Measurements from ENCODE around the gene OTUD3. TPM values are rescaled to one million over a fixed set of nuclear protein-coding genes. Genes with fewer than 3 reads are reported as not detected.
A peak's percentile ranks its signal among the peaks of the same experiment; 100 is the strongest.
"Not testable (repeated sequence)": the region's sequence is repeated elsewhere in the genome, so short reads cannot be mapped to it uniquely, and the experiment has no call there.

OTUD3 gene
- polyA plus RNA-seq (ENCODE audit: insufficient read length in 3 of 3) = 10 to 100 TPM; 13.7 to 33.7 (median 21.8) TPM
- long read RNA-seq, donor 1, full-length matches to known transcripts = 1 of 1 reads
- long read RNA-seq, donor 1, partial matches to known transcripts = 0 of 1 reads
- long read RNA-seq, donor 1, other reads (novel, unspliced or antisense) = 0 of 1 reads
- long read RNA-seq, donor 2 = 0 reads
- long read RNA-seq, donor 3 = 0 reads
- long read RNA-seq, donor 4, full-length matches to known transcripts = 2 of 2 reads
- long read RNA-seq, donor 4, partial matches to known transcripts = 0 of 2 reads
- long read RNA-seq, donor 4, other reads (novel, unspliced or antisense) = 0 of 2 reads
- long read RNA-seq, donor 5, full-length matches to known transcripts = 1 of 1 reads
- long read RNA-seq, donor 5, partial matches to known transcripts = 0 of 1 reads
- long read RNA-seq, donor 5, other reads (novel, unspliced or antisense) = 0 of 1 reads
- long read RNA-seq, donor 6, full-length matches to known transcripts = 1 of 1 reads
- long read RNA-seq, donor 6, partial matches to known transcripts = 0 of 1 reads
- long read RNA-seq, donor 6, other reads (novel, unspliced or antisense) = 0 of 1 reads
- long read RNA-seq, donor 7, full-length matches to known transcripts = 1 of 1 reads
- long read RNA-seq, donor 7, partial matches to known transcripts = 0 of 1 reads
- long read RNA-seq, donor 7, other reads (novel, unspliced or antisense) = 0 of 1 reads
- long read RNA-seq, donor 8 = 0 reads
- long read RNA-seq, donor 9 = 0 reads
- long read RNA-seq, donor 10 = 0 reads
- long read RNA-seq, donor 11, full-length matches to known transcripts = 2 of 2 reads
- long read RNA-seq, donor 11, partial matches to known transcripts = 0 of 2 reads
- long read RNA-seq, donor 11, other reads (novel, unspliced or antisense) = 0 of 2 reads
- long read RNA-seq, donor 12 = 0 reads
- long read RNA-seq, donor 13 = 0 reads
- long read RNA-seq, donor 14 = 0 reads
- long read RNA-seq, donor 15 = 0 reads
- long read RNA-seq, donor 16, full-length matches to known transcripts = 1 of 1 reads
- long read RNA-seq, donor 16, partial matches to known transcripts = 0 of 1 reads
- long read RNA-seq, donor 16, other reads (novel, unspliced or antisense) = 0 of 1 reads

- DNase-seq = peak; percentile 99
Measured at GRCh38 chr1:19882111-19883071, at the start of gene OTUD3. TSS of gene OTUD3 (plus strand) at chr1:19882395. CDS start at chr1:19882514, 119 bp downstream.

GRCh38 chr1:19835578-19835977 is 46.6 kb upstream of the OTUD3 start:
- no peak for DNase-seq

- DNase-seq = no peak
Measured at GRCh38 chr1:19837866-19838265, 44.3 kb upstream of the OTUD3 start.

- DNase-seq = no peak
Measured at GRCh38 chr1:19840228-19840627, 42.0 kb upstream of the OTUD3 start.

GRCh38 chr1:19844731-19845495 is 37.3 kb upstream of the OTUD3 start:
- peak; percentile 62 for DNase-seq

- no peak for DNase-seq
Measured at GRCh38 chr1:19845555-19845954, 36.6 kb upstream of the OTUD3 start.

- DNase-seq = no peak
Measured at GRCh38 chr1:19846338-19846737, 35.9 kb upstream of the OTUD3 start.

GRCh38 chr1:19847334-19847733 is 34.9 kb upstream of the OTUD3 start:
- DNase-seq = not testable (repeated sequence)

- DNase-seq = not testable (repeated sequence)
Measured at GRCh38 chr1:19849307-19849706, 32.9 kb upstream of the OTUD3 start.

GRCh38 chr1:19850214-19850613 is 32.0 kb upstream of the OTUD3 start:
- DNase-seq = no peak

- no peak for DNase-seq
Measured at GRCh38 chr1:19852036-19852435, 30.2 kb upstream of the OTUD3 start.

- DNase-seq = no peak
Measured at GRCh38 chr1:19854866-19855265, 27.3 kb upstream of the OTUD3 start.

GRCh38 chr1:19858893-19859292 is 23.3 kb upstream of the OTUD3 start:
- no peak for DNase-seq

GRCh38 chr1:19859876-19860275 is 22.3 kb upstream of the OTUD3 start:
- no peak for DNase-seq

GRCh38 chr1:19860418-19860817 is 21.8 kb upstream of the OTUD3 start:
- no peak for DNase-seq

- no peak for DNase-seq
Measured at GRCh38 chr1:19861034-19861433, 21.2 kb upstream of the OTUD3 start.

GRCh38 chr1:19861842-19862530 is 20.2 kb upstream of the OTUD3 start:
- no peak for DNase-seq

GRCh38 chr1:19862944-19863343 is 19.3 kb upstream of the OTUD3 start:
- no peak for DNase-seq

GRCh38 chr1:19864570-19865160 is 17.5 kb upstream of the OTUD3 start:
- DNase-seq = no peak
